Hepatocyte (in vitro differentiated cells): ENCODE data around the gene A3GALT2. TPM values are rescaled to one million over a fixed set of nuclear protein-coding genes. Genes with fewer than 3 reads are reported as not detected.

Experiments
- DNase-seq: peaks from one replicate; pipeline ENCODE4 v3.0.0-alpha.2; 2016; ENCODE audit warnings: low spot score
- H2AFZ ChIP-seq: fragments of 200-600 bp; sonication (generic); 2 replicates; pipeline ENCODE4 v1.6.0; 2016; ENCODE audit warnings: antibody characterized with exemption, mild to moderate bottlenecking
- H3K27ac ChIP-seq: fragments of 200-600 bp; sonication (generic); 2 replicates; pipeline ENCODE4 v1.5.1; 2016; ENCODE audit warnings: mild to moderate bottlenecking
- H3K27me3 ChIP-seq: fragments of 200-600 bp; sonication (generic); 2 replicates; pipeline ENCODE4 v1.6.1; 2016
- H3K36me3 ChIP-seq: fragments of 200-600 bp; sonication (generic); replicated peaks from 2 replicates; pipeline ENCODE4 v1.5.1; 2016; ENCODE audit warnings: low read depth; ENCODE audit not compliant: insufficient read depth
- H3K4me1 ChIP-seq: fragments of 200-600 bp; sonication (generic); 2 replicates; pipeline ENCODE4 v1.5.1; 2016; ENCODE audit warnings: mild to moderate bottlenecking, moderate library complexity; ENCODE audit not compliant: insufficient read depth
- H3K4me2 ChIP-seq: fragments of 200-600 bp; sonication (generic); 2 replicates; pipeline ENCODE4 v1.6.0; 2016
- H3K4me3 ChIP-seq: fragments of 200-600 bp; sonication (generic); 2 replicates; pipeline ENCODE4 v1.5.1; 2016; ENCODE audit warnings: mild to moderate bottlenecking
- H3K79me2 ChIP-seq: fragments of 200-600 bp; sonication (generic); 2 replicates; pipeline ENCODE4 v1.6.0; 2017; ENCODE audit warnings: mild to moderate bottlenecking
- H3K9me2 ChIP-seq: fragments of 200-600 bp; sonication (generic); replicated peaks from 2 replicates; pipeline ENCODE4 v1.6.0; 2017; ENCODE audit warnings: mild to moderate bottlenecking; ENCODE audit not compliant: insufficient read depth
- H3K9me3 ChIP-seq: fragments of 200-600 bp; sonication (generic); 2 replicates; pipeline ENCODE4 v1.5.1; 2016; ENCODE audit warnings: low read depth, mild to moderate bottlenecking
- H4K20me1 ChIP-seq: fragments of 200-600 bp; sonication (generic); 2 replicates; pipeline ENCODE4 v1.6.0; 2016; ENCODE audit warnings: mild to moderate bottlenecking; ENCODE audit not compliant: insufficient read depth, poor library complexity, severe bottlenecking
- EZH2 ChIP-seq: fragments of 200-600 bp; sonication (generic); IDR thresholded peaks from 2 replicates; pipeline ENCODE4 v1.6.1; 2016; ENCODE audit warnings: antibody characterized with exemption, mild to moderate bottlenecking, borderline replicate concordance
- EZH2phosphoT487 ChIP-seq: fragments of 200-600 bp; sonication (generic); IDR thresholded peaks from one replicate; pipeline ENCODE4 v1.6.1; 2018; ENCODE audit warnings: antibody characterized with exemption, mild to moderate bottlenecking, low read depth, moderate library complexity; ENCODE audit not compliant: unreplicated experiment, severe bottlenecking
- WGBS: methylation state at CpG from one replicate; pipeline ENCODE4 v1.1.6; 2016; ENCODE audit warnings: low lambda C conversion rate; ENCODE audit errors: missing lambda C conversion rate; 5-methylcytosine and 5-hydroxymethylcytosine counted together
- polyA plus RNA-seq: library from polyadenylated mRNA; unstranded; fragments of >200 nt; fragmentation: Nextera tagmentation; extraction: Ambion mirVana; gene quantifications from 2 replicates; pipeline ENCODE4 v1.2.1, GENCODE V29; 2016
- total RNA-seq: library from RNA; depleted of rRNA; stranded (reverse); fragments of >200 nt; gene quantifications from 2 replicates; pipeline ENCODE4 v1.2.3, GENCODE V29; 2014
- TF ChIP-seq, protein P1 (sequence below): fragments of 200-600 bp; sonication (generic); IDR thresholded peaks from 2 replicates; pipeline ENCODE4 v1.5.1; 2016; ENCODE audit warnings: antibody characterized with exemption, mild to moderate bottlenecking; ENCODE audit not compliant: poor library complexity

A3GALT2 gene
- total and polyA plus RNA-seq, 2 experiments from 2014 or later = not detected

DNA sequence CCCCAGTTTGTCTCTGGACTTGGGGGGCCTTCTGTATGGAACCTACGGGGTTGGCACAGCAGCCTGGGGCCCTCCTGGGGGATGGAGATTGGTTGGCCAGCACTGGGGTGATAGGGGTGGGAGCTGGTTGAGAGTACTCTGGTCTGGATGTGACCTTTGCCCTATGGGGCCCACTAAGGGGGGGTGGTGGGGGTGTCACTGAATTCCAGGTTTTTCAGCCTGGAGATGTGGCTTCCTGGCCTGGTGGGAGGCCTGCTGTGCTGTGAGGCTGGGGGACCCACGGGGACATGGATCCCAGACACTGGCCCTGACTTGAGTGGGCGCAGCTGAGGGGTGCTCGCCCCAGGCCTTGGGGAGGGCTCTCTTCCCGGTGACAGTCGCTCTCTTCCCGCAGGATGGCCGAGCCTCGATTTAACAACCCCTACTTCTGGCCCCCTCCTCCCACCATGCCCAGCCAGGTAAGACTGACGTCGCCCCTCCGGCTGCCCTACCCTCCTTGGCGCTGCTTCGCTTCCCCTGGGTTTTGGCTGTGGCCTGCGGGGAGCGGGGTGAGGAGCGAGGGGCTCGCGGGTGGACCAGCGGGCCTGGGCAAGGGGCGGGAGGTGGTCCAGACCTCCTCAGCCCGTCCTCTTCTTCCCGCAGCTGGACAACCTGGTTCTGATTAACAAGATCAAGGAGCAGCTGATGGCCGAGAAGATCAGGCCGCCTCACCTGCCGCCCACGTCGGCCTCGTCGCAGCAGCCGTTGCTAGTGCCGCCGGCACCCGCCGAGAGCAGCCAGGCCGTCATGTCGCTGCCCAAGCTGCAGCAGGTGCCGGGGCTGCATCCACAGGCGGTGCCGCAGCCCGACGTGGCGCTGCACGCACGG lies 45.0 kb downstream of the A3GALT2 start:
- no peaks in the 10 kb centered on the region for H3K27me3 ChIP-seq
- H3K4me2 ChIP-seq = no peak overlapping the region
- H3K4me1 ChIP-seq = no peaks in the 10 kb centered on the region
- peaks cover 41% of the 10 kb centered on the region for H3K79me2 ChIP-seq
- H4K20me1 ChIP-seq = peaks cover 46% of the 10 kb centered on the region
- no peaks in the 10 kb centered on the region for H3K9me2 ChIP-seq
- no peaks in the 10 kb centered on the region for H3K36me3 ChIP-seq
- H3K27ac ChIP-seq = no peak overlapping the region
- H2AFZ ChIP-seq = no peak overlapping the region
- WGBS = 96% methylated on average over 42 of the region's 45 CpGs
- H3K9me3 ChIP-seq = no peaks in the 10 kb centered on the region
- DNase-seq = no peak
- H3K4me3 ChIP-seq = no peak overlapping the region
- no peak for TF ChIP-seq EZH2phosphoT487
- TF ChIP-seq, protein P1, sequence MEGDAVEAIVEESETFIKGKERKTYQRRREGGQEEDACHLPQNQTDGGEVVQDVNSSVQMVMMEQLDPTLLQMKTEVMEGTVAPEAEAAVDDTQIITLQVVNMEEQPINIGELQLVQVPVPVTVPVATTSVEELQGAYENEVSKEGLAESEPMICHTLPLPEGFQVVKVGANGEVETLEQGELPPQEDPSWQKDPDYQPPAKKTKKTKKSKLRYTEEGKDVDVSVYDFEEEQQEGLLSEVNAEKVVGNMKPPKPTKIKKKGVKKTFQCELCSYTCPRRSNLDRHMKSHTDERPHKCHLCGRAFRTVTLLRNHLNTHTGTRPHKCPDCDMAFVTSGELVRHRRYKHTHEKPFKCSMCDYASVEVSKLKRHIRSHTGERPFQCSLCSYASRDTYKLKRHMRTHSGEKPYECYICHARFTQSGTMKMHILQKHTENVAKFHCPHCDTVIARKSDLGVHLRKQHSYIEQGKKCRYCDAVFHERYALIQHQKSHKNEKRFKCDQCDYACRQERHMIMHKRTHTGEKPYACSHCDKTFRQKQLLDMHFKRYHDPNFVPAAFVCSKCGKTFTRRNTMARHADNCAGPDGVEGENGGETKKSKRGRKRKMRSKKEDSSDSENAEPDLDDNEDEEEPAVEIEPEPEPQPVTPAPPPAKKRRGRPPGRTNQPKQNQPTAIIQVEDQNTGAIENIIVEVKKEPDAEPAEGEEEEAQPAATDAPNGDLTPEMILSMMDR = no peak
- no peak for TF ChIP-seq EZH2

DNA sequence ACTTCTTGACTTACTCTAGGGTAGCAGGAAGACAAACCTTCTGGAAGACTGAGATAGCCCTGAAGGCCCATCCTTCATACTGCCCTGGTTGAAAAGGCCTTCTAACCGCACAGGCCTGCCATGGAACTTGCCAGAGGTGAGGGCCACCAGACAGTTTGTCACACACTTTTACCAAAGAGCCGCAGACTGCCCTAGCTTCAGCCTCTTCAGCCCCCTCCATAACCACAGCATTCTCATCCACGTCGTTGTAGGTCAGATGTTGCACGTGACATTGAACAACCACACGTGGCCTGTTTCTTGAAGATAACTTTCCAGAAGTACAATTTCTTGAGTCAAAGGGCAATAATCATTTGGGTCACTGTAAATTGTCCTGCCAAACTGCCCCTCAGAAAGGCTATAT lies 45.7 kb downstream of the A3GALT2 start:
- Histone ChIP-seq H3K4me2 (no peak overlapping the region), H3K9me2 (no peaks in the 10 kb centered on the region), H3K4me3 (no peak overlapping the region), H4K20me1 (peaks cover 53% of the 10 kb centered on the region), H3K27me3 (no peaks in the 10 kb centered on the region), H3K27ac (no peak overlapping the region), H3K36me3 (no peaks in the 10 kb centered on the region), H3K4me1 (no peaks in the 10 kb centered on the region), H3K79me2 (peaks cover 48% of the 10 kb centered on the region), H2AFZ (no peak overlapping the region), H3K9me3 (no peaks in the 10 kb centered on the region)
- 94% methylated on average over 6 of the region's 6 CpGs for WGBS
- TF ChIP-seq EZH2phosphoT487 = no peak
- TF ChIP-seq EZH2 = no peak
- TF ChIP-seq, protein P1 = no peak
- DNase-seq = no peak

DNA sequence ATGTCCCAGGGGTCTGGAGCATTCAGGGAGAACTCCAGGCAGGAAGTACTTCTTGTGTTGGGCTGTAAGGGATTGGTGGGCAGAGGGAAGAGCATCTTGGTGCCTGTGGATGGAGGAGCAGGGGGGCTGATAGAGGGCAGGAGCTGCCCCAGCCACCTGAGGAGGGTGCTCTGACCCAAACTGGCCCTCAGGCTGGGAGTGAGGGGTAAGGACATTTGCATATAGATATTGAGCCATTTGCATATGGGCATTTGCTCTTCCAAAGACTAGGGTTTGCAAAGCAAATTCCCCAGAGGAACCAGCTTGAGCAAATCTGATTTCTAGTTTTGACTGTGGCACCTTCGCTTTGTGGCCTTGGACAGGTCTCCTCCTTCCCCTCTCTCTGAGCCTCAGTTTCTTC lies 46.5 kb downstream of the A3GALT2 start:
- TF ChIP-seq EZH2 (no peak), EZH2phosphoT487 (no peak)
- TF ChIP-seq, protein P1 = no peak
- Histone ChIP-seq H4K20me1 (peaks cover 60% of the 10 kb centered on the region), H3K27ac (no peak overlapping the region), H3K27me3 (no peaks in the 10 kb centered on the region), H3K9me2 (no peaks in the 10 kb centered on the region), H3K4me3 (no peak overlapping the region), H3K36me3 (no peaks in the 10 kb centered on the region), H3K9me3 (no peaks in the 10 kb centered on the region), H3K4me1 (no peaks in the 10 kb centered on the region), H3K79me2 (peaks cover 56% of the 10 kb centered on the region), H3K4me2 (no peak overlapping the region), H2AFZ (no peak overlapping the region)
- 100% methylated on average over 1 of the region's 1 CpG for WGBS
- no peak for DNase-seq
